D721Med (cell line): Measurements from ENCODE around the gene SFRP5.

ENCODE experiments used
- DNase-seq: peaks from one replicate; pipeline ENCODE4 v3.0.0; 2011; ENCODE audit warnings: low spot score; ENCODE audit not compliant: insufficient read length
- FAIRE-seq: peaks from 2 replicates; lab custom pipeline; 2011; peaks lifted over from hg19 to GRCh38; lab: Jason Lieb, UNC
- TF ChIP-seq, protein P1 (sequence below): IDR thresholded peaks from 2 replicates; pipeline ENCODE4 v1.5.1; 2012; ENCODE audit warnings: mild to moderate bottlenecking, control low read depth; ENCODE audit not compliant: insufficient read depth; ENCODE audit errors: missing control alignments

The SFRP5 gene

DNA sequence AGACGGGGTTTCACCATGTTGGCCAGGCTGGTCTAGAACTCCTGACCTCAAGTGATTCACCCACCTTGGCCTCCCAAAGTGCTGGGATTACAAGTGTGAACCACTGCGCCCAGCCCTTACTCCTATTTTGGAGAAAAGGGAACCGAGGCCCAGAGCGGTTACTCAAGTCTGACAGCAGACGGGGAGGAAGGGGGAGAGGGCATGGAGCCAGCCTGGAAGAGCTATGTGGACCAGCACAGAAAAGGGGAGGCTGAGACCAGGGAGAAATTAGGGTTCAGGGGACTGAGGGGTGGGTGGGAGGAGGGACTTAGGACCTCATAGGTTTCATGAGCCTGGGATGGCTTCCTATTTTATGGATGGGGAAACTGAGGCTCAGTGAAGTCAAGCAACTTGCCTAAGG is 1.5 kb downstream of the SFRP5 start:
- TF ChIP-seq, protein P1, sequence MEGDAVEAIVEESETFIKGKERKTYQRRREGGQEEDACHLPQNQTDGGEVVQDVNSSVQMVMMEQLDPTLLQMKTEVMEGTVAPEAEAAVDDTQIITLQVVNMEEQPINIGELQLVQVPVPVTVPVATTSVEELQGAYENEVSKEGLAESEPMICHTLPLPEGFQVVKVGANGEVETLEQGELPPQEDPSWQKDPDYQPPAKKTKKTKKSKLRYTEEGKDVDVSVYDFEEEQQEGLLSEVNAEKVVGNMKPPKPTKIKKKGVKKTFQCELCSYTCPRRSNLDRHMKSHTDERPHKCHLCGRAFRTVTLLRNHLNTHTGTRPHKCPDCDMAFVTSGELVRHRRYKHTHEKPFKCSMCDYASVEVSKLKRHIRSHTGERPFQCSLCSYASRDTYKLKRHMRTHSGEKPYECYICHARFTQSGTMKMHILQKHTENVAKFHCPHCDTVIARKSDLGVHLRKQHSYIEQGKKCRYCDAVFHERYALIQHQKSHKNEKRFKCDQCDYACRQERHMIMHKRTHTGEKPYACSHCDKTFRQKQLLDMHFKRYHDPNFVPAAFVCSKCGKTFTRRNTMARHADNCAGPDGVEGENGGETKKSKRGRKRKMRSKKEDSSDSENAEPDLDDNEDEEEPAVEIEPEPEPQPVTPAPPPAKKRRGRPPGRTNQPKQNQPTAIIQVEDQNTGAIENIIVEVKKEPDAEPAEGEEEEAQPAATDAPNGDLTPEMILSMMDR: no peak

DNA sequence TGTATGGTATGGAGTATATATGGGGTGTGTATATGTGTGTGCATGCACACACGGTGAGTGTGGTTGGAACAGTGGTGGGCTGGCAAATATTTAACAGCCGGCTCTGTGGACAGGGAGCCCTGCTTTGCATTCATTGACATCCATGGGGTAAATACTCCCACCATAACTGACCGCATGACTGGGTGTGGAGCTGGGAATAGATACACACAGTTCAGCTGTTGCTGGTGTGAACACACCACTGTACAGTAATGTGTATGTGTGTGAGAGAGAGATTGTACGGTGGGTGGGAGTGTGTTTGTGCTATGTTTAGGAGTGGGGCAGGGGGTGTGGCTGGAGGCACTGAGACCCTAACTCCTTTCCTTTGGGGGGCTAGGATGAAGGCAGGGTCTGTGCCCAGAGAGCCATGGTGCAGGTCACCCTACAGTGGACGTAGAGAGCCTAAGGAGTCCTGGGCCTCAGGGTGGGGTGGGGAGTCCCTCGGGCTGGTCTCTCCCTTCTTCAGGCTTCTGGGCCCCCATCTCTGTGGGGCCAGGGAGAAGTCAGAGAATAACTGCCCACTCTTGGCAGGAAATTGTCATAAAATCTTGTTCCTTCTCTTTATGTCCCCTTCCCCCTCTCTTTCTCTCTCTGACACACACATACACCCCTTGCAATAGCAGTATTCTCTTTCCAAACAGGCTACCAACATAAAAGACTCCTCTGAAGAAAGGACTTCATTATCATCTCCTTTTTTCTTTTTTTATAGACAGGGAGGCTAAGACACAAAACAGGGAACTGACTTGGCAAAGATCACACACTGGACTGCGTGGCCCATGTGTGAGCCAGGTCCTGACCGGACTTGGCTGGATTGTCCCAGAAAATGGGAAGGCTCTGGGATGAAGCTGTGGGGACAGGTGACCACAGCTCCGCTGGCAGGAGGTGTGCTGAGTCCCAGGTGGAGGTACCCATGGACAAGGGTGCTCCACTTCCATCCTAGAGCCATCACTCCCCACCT is 3.2 kb downstream of the SFRP5 start:
- TF ChIP-seq, protein P1: no peak
- FAIRE-seq (no peak), DNase-seq (no peak)

More for the DNA sequence above, 1.5 kb downstream of the SFRP5 start:
- FAIRE-seq (no peak), DNase-seq (no peak)

DNA sequence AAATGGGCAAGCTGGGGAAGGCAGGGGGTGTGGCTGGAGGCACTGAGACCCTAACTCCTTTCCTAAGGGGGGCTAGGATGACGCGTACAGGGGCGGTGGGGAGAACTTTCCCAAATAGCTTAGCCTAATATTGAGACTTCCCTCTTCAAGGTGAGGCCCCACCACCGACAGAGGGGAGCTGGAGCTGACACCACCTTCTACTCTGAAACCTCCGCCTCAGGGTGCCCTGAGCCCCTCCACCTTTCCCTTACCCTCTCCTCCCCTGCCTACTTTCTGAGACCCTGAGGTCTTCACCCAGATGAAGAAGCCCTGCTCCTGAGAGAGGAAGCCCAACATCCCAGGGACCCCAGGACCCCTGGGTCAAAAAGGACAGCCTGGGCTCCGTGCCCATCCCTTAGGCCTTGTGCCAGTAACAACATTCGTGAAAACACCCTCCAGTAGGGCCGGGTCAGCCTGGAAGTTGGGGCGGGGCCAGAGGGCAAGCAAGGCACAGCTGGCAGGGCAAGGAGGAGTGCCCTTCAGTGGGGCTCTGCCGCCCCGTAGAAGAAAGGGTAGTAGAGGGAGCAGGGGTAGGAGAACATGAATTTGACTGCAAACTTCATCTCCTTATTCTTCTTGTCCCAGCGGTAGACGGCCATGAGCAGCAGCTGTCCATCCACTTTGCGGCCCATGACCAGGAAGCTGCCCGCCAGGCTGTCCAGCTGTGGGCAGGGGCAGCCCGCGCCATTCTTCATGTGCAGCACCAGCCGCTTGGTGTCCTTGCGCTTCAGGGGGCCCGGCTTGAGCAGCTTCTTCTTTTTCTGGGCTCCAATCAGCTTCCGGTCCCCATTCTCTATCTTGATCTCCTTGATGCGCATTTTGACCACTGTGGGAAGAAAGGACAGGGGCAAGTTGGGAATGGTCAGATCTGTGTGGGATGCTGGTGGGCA is 4.5 kb downstream of the SFRP5 start:
- TF ChIP-seq, protein P1: no peak
- FAIRE-seq (no peak), DNase-seq (no peak)

DNA sequence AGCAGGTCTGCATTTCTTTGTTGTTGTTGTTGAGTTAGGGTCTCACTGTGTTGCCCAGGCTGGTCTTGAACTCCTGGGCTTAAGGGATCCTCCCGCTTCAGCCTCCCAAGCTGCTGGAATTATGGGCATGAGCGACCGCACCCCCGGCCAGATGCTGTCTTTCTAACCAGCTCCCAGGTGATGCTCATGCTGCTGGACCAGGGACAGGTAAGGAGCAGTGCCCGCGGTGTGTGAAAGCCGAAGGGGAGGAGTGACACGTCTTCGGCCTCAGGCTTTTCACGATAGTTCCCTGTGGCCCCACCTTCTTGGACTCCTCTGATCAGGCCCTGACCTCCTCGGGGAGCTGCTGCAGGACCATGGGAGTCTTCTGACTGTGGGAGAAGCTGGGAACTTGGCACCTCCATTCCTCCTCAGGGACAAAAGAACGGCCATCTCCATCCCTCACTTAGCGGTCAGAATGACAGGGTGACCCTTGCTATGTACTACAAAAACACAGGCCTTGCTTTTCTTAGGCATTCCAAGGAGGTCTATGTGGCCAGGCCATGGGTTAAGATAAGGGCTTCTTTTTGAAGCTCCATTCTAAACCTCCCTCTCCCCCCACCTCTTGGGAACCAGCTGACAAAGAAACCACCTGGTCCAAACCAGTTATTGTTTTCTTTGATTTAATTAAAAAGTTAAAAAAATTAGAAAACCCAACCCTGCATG is 5.5 kb downstream of the SFRP5 start:
- DNase-seq (no peak), FAIRE-seq (no peak)
- TF ChIP-seq, protein P1: no peak

DNA sequence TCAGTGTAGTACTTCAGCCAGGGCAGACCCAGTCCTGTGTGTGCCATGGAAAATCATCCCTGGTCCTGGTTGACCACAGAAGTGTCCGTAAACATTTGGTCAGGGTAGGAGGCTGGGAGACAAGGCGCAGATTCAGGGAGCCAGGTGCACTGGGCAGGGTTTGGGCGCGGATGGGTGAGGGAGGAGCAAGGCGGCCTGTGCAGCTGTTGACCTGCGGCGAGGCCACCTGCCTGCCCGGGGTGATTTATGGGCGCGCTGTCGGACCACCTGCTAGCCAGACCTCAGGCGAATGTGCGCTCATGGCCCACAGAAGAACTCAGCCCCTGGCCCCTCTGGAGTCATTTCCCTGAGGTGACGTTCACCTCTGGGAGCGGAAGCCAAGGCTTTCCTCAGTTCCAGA is 6.6 kb downstream of the SFRP5 start:
- TF ChIP-seq, protein P1: no peak
- DNase-seq: no peak
- FAIRE-seq: no peak

DNA sequence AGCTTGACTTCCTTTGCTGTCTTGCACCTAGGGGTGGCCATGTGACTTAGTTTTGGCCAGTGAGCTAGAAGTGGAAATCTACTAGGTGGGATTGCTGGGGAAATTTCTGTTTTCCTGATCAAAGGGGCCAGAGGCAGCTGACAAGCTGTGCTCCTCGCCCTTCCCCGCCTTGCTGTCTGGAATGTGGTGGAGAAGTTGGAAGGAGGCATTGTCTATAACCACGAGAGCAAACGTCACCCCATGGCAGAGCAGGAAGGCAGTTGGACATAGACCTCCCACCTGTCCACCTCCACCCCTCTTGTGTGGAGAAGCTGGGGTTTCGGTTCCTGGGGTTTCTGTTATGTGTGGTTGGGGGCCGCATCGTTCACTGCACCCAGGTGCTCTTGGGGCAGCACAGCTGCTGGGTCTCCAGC is 7.3 kb downstream of the SFRP5 start:
- DNase-seq (no peak), FAIRE-seq (no peak)
- TF ChIP-seq, protein P1: no peak
